Subcutaneous adipose tissue (tissue), 4 donors: ENCODE results near the gene RIPOR2. TPM values are rescaled to one million over a fixed set of nuclear protein-coding genes. Genes with fewer than 3 reads are reported as not detected.

Experiments used
- total RNA-seq, 4 donors: library from RNA; depleted of rRNA; stranded (reverse); fragments of >200 nt; gene quantifications; one replicate each; pipeline ENCODE4 v1.1.0, GENCODE V29; 2016
- TF ChIP-seq, protein P1 (sequence below): fragments of 450-650 bp; IDR thresholded peaks from one replicate; pipeline ENCODE4 v1.5.1; 2016; ENCODE audit warnings: low read depth, mild to moderate bottlenecking, control low read depth, antibody characterized with exemption, moderate library complexity

Gene RIPOR2
- total RNA-seq, 4 donors from 2014 or later = 7.9 to 36.1 (median 9.2) TPM

DNA sequence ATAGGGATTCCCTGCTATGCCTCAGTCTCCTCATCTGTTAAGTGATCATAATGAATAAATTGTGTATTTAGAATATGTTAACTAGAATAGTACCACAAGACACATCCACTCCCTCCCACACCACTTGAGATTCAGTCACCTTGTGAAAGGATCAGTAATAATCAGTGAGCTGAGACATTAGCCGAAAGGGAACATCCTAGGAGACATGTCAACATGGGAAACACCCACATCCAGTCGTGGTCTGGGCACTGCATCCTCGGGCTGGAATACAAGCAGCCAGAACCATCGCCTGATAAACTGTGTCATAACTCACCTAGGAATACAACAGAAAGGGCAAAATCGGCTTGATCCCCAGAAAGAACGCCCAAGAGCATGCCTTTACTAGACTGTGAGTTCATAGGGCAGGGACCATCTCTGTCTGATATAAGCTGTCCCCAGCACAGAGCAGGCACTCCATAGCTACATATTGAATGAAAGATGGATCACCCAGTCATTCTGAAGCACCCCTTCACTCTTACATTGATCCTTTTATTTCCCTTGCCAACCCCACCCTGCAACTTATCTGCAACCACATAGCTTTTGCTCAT is 23.9 kb downstream of the RIPOR2 start:
- TF ChIP-seq, protein P1, sequence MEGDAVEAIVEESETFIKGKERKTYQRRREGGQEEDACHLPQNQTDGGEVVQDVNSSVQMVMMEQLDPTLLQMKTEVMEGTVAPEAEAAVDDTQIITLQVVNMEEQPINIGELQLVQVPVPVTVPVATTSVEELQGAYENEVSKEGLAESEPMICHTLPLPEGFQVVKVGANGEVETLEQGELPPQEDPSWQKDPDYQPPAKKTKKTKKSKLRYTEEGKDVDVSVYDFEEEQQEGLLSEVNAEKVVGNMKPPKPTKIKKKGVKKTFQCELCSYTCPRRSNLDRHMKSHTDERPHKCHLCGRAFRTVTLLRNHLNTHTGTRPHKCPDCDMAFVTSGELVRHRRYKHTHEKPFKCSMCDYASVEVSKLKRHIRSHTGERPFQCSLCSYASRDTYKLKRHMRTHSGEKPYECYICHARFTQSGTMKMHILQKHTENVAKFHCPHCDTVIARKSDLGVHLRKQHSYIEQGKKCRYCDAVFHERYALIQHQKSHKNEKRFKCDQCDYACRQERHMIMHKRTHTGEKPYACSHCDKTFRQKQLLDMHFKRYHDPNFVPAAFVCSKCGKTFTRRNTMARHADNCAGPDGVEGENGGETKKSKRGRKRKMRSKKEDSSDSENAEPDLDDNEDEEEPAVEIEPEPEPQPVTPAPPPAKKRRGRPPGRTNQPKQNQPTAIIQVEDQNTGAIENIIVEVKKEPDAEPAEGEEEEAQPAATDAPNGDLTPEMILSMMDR = no peak

GRCh38 chr6:24910961-24911725 is 24.6 kb downstream of the RIPOR2 start:
- TF ChIP-seq, protein P1 = no peak

- TF ChIP-seq, protein P1 = no peak
Measured at GRCh38 chr6:24910331-24910960, 25.3 kb downstream of the RIPOR2 start.

DNA sequence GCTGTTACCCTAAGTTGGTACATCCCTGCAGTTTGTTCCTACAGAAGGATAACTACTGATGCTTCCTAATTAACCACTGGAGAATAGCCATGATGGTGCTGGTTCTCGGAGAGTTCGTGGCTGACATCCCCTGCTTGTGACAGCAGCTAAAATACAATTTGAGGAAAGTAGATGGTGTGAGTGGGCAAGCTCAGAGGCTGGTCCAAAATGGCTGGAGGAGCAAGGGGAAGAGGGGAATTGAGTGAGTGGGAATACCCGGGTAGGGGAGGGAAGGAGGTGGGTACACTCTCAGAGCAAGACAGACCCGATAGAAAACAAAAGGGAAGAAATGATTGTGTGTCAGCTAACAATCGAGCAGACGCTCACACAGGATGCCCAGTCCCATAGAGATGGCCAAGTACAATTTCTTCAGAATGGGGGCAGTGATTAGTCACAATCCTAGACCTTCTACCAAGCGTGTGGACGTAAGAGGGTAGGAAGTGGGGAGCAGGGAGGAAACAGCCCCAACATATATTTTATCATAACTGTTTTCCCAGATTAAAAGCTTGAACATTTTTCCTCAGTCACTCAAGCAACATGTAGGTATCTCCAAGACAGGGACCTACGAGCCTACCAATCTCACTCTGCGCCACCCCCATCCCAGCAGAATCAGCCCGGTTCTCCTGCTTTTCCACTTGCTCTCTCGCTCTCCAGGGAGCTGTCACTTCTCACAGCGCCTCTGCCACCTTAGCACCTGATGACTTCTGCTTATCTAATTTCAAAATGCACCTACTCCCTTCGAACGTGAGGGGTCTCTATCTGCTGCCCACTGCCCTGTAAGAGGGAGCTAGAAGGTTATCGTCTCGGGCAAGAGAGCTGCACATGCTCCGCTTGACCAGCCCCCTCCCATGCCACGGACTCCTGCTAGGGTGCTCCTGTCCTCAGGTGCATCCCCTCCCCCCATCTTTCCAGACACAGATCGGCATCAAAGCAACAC is 26.2 kb downstream of the RIPOR2 start:
- TF ChIP-seq, protein P1 = no peak

DNA sequence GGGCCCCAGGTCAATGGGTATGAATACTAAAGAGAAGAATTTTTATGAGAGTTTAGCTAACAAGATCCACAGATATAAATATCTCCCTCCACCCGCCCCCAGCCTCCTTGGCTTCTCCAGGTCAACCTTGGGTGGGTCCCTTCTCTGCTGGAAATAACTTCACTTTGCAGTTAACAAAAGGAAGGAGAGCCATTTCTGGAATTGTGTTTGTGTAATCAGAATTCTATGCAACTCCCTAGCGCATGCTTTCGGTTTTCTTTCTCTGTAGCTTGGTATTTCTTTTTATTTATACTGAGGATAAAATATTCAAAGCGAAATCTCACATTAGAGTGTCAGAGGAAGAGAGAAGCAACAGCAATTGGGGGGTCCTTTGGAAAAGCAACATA is 27.1 kb downstream of the RIPOR2 start:
- TF ChIP-seq, protein P1 = no peak

DNA sequence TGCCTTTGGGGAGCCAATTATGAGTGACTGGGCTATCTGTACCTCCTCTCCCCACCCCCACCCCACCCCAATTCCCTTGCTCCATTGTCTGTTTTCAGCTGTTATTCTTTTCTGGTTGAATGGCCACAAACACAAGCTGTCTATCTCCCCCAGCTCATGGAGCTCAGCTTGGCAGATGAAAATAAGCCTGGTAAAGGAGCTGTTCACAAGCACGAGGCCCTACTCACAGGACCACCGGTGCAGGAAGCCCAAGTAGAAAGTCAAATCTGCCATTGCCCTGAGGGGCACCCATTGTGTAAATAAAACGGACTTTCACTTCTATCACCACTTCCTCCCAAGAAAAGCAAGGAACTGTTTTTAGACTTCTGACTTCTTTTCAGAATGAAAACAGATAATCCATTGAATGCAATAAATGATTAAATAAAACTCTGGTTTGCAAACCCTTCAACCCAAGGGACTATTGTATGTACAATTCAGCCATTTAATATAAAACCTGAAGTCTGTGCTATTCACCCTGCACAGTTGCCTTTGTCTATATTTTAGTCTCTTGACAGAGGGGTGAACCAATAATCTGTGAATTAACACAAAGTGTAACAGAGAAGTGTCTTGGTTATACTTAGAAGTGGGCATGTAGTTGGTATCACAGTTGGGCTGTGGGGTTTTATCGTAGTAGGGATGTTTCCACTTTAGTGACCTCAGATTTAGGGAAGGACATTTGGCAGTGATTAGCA is 27.7 kb downstream of the RIPOR2 start:
- TF ChIP-seq, protein P1 = no peak
